Body of pancreas (tissue), 4 donors: ENCODE data around the gene WRAP73.

Experiments used
- POLR2A ChIP-seq, 3 donors: fragments of 450-650 bp; IDR thresholded peaks; one replicate each; pipeline ENCODE4 v1.6.1; 2016; ENCODE audit warnings: antibody characterized with exemption in 3 of 3, mild to moderate bottlenecking in 2 of 3
- TF ChIP-seq, protein P1 (sequence below), 7 experiments: fragments of 450-650 bp in 4 of 7; fragments of 200-600 bp in 3 of 7; sonication (generic) in 3 of 7; IDR thresholded peaks; one replicate each; pipeline ENCODE4 v1.5.1; 2016 to 2019; ENCODE audit warnings: antibody characterized with exemption in 7 of 7

DNA sequence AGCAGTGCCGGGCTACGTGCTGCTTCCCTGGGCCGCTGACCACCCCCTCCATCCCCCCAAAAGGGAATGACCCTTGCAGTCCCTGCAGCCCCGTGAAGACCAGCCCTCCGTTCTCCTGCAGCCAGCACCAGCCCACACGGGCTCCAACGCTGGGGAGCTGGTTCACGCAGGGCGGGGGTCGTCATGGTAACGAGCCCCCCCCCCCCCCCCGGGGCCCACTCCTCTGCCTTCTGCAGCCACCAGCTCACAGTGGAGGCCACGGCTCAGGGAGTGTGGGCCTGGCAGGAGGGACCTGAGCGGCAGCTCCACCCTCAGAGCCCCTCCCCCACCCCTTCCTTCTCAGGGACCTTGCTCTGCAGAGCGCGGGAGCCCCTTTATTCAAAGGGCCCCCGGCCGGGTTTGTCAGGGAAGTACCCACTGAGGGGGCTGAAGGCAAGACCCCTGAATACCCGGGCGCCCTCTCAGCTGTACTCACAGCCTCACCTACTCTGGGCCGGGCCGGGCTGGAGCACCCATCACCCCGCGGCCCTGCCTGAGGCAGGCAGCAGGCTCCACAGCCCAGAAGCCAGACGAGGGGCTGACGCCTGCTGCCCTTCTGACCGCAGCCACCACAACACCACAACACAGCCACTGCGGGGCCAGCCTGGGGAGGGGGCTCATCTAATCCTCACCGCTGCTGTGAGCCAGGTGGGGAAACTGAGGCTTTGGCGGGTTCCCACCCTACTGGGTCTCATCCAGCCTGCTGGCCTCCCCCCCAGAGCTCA is 51.2 kb downstream of the WRAP73 start:
- TF ChIP-seq POLR2A (IDR thresholded peaks at IDR 0.05) = no peak
- TF ChIP-seq, protein P1, sequence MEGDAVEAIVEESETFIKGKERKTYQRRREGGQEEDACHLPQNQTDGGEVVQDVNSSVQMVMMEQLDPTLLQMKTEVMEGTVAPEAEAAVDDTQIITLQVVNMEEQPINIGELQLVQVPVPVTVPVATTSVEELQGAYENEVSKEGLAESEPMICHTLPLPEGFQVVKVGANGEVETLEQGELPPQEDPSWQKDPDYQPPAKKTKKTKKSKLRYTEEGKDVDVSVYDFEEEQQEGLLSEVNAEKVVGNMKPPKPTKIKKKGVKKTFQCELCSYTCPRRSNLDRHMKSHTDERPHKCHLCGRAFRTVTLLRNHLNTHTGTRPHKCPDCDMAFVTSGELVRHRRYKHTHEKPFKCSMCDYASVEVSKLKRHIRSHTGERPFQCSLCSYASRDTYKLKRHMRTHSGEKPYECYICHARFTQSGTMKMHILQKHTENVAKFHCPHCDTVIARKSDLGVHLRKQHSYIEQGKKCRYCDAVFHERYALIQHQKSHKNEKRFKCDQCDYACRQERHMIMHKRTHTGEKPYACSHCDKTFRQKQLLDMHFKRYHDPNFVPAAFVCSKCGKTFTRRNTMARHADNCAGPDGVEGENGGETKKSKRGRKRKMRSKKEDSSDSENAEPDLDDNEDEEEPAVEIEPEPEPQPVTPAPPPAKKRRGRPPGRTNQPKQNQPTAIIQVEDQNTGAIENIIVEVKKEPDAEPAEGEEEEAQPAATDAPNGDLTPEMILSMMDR (IDR thresholded peaks at IDR 0.05) = no peak
